ENCODE results near the gene PIK3R2. TPM values are rescaled to one million over a fixed set of nuclear protein-coding genes. Genes with fewer than 3 reads are reported as not detected.

Gene PIK3R2
- total and polyA plus RNA-seq, 2 of the 4 experiments (the other 2 are of a cell fraction): 12.2 to 25.1 TPM

DNA sequence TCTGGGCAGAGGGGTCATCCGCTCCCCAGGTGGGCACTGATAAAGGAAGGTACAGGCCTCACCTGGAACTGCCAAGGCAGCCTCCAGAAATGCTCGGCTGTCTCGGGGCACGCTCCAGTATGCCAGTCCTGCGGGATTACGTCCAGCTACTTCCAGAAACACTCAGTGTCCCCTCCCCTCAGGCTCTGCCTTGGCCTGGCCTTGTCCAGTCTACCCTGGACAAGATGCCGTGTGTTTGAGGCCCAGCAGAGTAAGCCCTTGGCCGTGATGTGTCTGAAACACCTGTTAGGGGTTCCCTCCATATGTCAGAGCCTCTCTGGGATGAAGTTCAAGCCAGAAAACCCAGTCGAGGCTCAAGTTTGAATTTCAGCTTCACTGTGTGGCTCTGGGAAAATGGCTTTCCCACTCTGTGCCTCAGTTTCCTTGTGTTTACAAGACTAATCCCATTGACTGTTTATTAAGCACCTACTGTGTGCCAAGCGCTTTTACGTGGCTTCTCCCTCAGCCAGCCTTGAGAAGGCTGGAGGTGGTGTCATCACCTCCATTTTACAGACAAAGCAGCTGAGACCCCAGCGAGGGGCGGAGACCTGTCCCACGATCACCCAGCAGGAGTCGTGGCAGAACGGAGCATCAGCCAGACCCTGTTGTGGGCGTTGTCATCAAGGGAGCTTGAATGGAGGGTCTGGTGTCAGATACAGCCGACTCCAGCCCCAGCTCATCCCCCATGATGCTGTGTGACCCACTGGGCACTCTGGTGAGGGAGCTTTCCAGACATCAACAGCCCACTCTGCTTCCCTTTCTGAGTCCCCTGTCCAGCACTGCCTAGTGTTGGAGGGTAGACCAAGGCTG is 2.0 kb upstream of the PIK3R2 start:
- dilution Hi-C loops (cut with HindIII; ENCODE audit: low sequenced_read_pairs, unreplicated experiment): no loop called here
- TF ChIP-seq, protein P1, sequence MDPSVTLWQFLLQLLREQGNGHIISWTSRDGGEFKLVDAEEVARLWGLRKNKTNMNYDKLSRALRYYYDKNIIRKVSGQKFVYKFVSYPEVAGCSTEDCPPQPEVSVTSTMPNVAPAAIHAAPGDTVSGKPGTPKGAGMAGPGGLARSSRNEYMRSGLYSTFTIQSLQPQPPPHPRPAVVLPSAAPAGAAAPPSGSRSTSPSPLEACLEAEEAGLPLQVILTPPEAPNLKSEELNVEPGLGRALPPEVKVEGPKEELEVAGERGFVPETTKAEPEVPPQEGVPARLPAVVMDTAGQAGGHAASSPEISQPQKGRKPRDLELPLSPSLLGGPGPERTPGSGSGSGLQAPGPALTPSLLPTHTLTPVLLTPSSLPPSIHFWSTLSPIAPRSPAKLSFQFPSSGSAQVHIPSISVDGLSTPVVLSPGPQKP (IDR thresholded peaks at IDR 0.05; ENCODE audit: borderline replicate concordance, low read depth, low read length): no peak
- no peak for TF ChIP-seq MAFK (IDR thresholded peaks at IDR 0.05; ENCODE audit: low read depth, low read length)
- TF ChIP-seq POLR2A (IDR thresholded peaks at IDR 0.05; ENCODE audit: low read depth, low read length): no peak
- no peak for TF ChIP-seq CEBPB (IDR thresholded peaks at IDR 0.05; ENCODE audit: low read depth, low read length)
- TF ChIP-seq, protein P2, sequence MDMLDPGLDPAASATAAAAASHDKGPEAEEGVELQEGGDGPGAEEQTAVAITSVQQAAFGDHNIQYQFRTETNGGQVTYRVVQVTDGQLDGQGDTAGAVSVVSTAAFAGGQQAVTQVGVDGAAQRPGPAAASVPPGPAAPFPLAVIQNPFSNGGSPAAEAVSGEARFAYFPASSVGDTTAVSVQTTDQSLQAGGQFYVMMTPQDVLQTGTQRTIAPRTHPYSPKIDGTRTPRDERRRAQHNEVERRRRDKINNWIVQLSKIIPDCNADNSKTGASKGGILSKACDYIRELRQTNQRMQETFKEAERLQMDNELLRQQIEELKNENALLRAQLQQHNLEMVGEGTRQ (IDR thresholded peaks at IDR 0.05; ENCODE audit: low read depth, low read length): no peak
- TF ChIP-seq FOS (IDR thresholded peaks at IDR 0.05; ENCODE audit: low read depth, low read length): no peak
- no peak for TF ChIP-seq RAD21 (IDR thresholded peaks at IDR 0.05; ENCODE audit: low read length)
- TF ChIP-seq BHLHE40 (IDR thresholded peaks at IDR 0.05; ENCODE audit: low read depth, low read length): no peak
- no peak for TF ChIP-seq MXI1 (IDR thresholded peaks at IDR 0.05; ENCODE audit: borderline replicate concordance, low read depth, low read length)
- no peak for TF ChIP-seq NFE2L2 (IDR thresholded peaks at IDR 0.05; ENCODE audit: low read depth, low read length)
- no peak for TF ChIP-seq MAZ (IDR thresholded peaks at IDR 0.05; ENCODE audit: borderline replicate concordance, low read depth, low read length)
- TF ChIP-seq CHD1 (IDR thresholded peaks at IDR 0.05; ENCODE audit: low read depth, low read length): no peak
- no peak for TF ChIP-seq SMC3 (IDR thresholded peaks at IDR 0.05; ENCODE audit: low read depth, low read length)
- TF ChIP-seq RFX5 (IDR thresholded peaks at IDR 0.05; ENCODE audit: low read depth, low read length): no peak

More for the DNA sequence above, 2.0 kb upstream of the PIK3R2 start:
- Histone ChIP-seq H3K4me1 (ENCODE audit: control insufficient read depth, insufficient read depth, low read length) (peaks cover 10% of the 10 kb centered on the region), H3K79me1 (ENCODE audit: low read depth in 1 of 2, low read length in 2 of 2) (peaks cover 10 to 27% of the 10 kb centered on the region in 2 experiments; a peak in 3 of 4 replicates), H4K91ac (ENCODE audit: insufficient read depth, low read depth, low read length) (peak overlapping the region; percentile 58; the same call in 1 of the 2 replicates), H3K4me3 (ENCODE audit: insufficient read depth, low read depth, low read length) (no peak overlapping the region), H3K9me1 (ENCODE audit: insufficient read depth, low read length) (peaks cover 9% of the 10 kb centered on the region), H3K14ac (replicated peaks; ENCODE audit: low read depth, low read length) (no peak overlapping the region), H2BK20ac (ENCODE audit: low read depth, low read length) (no peak overlapping the region), H2BK5ac (ENCODE audit: low read depth, low read length, poor library complexity, severe bottlenecking) (no peak overlapping the region), H3K23ac (ENCODE audit: low read depth, low read length) (0 out of 2 replicates have a peak overlapping the region, but pooled peaks have one; percentile 79), H4K20me1 (ENCODE audit: insufficient read depth, low read length) (peaks cover 18% of the 10 kb centered on the region), H2BK120ac (ENCODE audit: low read depth, low read length) (no peak overlapping the region), H3K27me3 (ENCODE audit: control insufficient read depth, insufficient read depth, low read length) (no peaks in the 10 kb centered on the region), H3K27ac (ENCODE audit: insufficient read depth, low read length) (peak overlapping the region; percentile 88; the same call in 1 of the 2 replicates), H2AFZ (replicated peaks; ENCODE audit: low read length, poor library complexity) (peak overlapping the region; percentile 77), H3K9me3 (ENCODE audit: control insufficient read depth, insufficient read depth, low read length) (no peaks in the 10 kb centered on the region), H2AK9ac (replicated peaks; ENCODE audit: low read depth, low read length, poor library complexity) (peak overlapping the region; percentile 87), H2BK15ac (ENCODE audit: low read depth, low read length) (0 out of 3 replicates have a peak overlapping the region, but pooled peaks have one; percentile 34), H3K4ac (ENCODE audit: low read depth, low read length) (peak overlapping the region; percentile 85), H2AK5ac (ENCODE audit: low read depth, low read length) (peak overlapping the region; percentile 67), H4K8ac (ENCODE audit: low read depth in 2 of 2, low read length in 2 of 2) (peak overlapping the region; percentile 55 to 90; a peak in 3 of 4 replicates), H3K18ac (ENCODE audit: low read depth, low read length) (no peak overlapping the region), H3K56ac (ENCODE audit: extremely low read depth, insufficient read depth, low read length) (no peak overlapping the region), H3K4me2 (ENCODE audit: low read depth, low read length) (no peak overlapping the region), H4K5ac (ENCODE audit: low read depth, low read length) (no peak overlapping the region; the same call in 1 of the 2 replicates), H3K9ac (ENCODE audit: low read depth, low read length) (0 out of 2 replicates have a peak overlapping the region, but pooled peaks have one; percentile 60), H3K36me3 (ENCODE audit: control insufficient read depth, insufficient read depth, low read length) (peaks cover 10% of the 10 kb centered on the region; the same call in 1 of the 2 replicates)
- no TSS peak for BruUV-seq (replicated peaks)
- DNase-seq (no peak), ATAC-seq (ENCODE audit: low read depth) (no peak)
- intact Hi-C loops (cut with micrococcal nuclease) (loop anchor here (5.0 to 10.0 kb wide), 2 partner anchors 39 to 146 kb away; partner anchors contain the start of gene ARRDC2), in situ Hi-C loops (cut with MboI; ENCODE audit: low sequenced_read_pairs) (no loop called here)
- WGBS, 2 experiments (ENCODE audit: extremely low coverage in 2 of 2, insufficient read length in 1 of 2): 74% methylated on average over 3 of the region's 18 CpGs; no CpG with 5 or more reads in 1 of the 2 experiments
- POLR2A ChIA-PET (ENCODE audit: unreplicated experiment): no interaction called here
- CTCF ChIA-PET: interaction anchor here (0.6 to 1.4 kb wide), 3 partner anchors 20 to 38 kb away, joined by 3 to 5 read pairs (median 4); no protein-coding TSS in a partner anchor
